RPMI7951 (cell line): ENCODE data around the gene GOLGA8K. TPM values are rescaled to one million over a fixed set of nuclear protein-coding genes. Genes with fewer than 3 reads are reported as not detected.
"Not testable (repeated sequence)": the region's sequence is repeated elsewhere in the genome, so short reads cannot be mapped to it uniquely, and the experiment has no call there.

Source experiments
- DNase-seq: peaks from one replicate; pipeline ENCODE4 v3.0.0-alpha.2; 2012; ENCODE audit warnings: low read depth
- total RNA-seq: library from RNA; depleted of rRNA; stranded (reverse); fragments of >200 nt; shearing (Covaris generic); gene quantifications from 2 replicates; pipeline ENCODE4 v1.2.3, GENCODE V29; 2014; rRNA removed

GOLGA8K gene, protein sequence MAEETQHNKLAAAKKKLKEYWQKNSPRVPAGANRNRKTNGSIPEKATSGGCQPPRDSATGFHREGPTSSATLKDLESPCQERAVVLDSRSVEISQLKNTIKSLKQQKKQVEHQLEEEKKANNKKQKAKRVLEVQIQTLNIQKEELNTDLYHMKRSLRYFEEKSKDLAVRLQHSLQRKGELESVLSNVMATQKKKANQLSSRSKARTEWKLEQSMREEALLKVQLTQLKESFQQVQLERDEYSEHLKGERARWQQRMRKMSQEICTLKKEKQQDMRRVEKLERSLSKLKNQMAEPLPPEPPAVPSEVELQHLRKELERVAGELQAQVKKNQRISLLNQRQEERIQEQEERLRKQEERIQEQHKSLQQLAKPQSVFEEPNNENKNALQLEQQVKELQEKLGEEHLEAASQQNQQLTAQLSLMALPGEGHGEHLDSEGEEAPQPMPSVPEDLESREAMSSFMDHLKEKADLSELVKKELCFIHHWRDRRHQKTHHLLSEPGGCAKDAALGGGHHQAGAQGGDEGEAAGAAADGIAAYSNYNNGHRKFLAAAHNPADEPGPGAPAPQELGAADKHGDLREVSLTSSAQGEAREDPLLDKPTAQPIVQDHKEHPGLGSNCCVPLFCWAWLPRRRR
- 0.12 TPM in 1 of 2 replicates, not detected in the other for total RNA-seq

DNA sequence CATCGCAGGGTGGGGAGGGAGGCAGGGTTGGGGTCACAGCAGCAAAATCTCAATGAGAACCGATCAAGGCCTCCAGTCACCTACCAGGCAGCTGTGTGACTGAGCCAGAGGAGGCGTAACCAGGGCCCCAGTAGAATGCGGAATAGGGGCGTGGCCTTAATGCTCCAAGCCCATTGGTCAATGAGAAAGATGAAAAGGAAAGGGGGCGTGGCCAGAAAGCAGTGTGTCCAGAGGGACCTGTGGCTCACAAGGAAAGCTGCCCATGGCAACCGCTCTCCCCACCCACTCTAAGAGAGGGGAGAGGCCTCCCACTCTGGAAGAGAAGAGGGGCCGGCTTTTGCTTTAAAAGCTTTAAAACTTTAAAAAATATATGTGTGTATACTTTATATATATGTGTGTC, at the start of gene GOLGA8K:
Gene GOLGA8K, minus strand, starts transcription at position 101 of the 400 bp plus-strand sequence. Its CDS starts 98 bp downstream, at position 3.
- DNase-seq, result not testable (repeated sequence)

- not testable (repeated sequence) for DNase-seq
These were observed 37.4 kb upstream of the GOLGA8K start for GRCh38 chr15:32440445-32440977.

DNA sequence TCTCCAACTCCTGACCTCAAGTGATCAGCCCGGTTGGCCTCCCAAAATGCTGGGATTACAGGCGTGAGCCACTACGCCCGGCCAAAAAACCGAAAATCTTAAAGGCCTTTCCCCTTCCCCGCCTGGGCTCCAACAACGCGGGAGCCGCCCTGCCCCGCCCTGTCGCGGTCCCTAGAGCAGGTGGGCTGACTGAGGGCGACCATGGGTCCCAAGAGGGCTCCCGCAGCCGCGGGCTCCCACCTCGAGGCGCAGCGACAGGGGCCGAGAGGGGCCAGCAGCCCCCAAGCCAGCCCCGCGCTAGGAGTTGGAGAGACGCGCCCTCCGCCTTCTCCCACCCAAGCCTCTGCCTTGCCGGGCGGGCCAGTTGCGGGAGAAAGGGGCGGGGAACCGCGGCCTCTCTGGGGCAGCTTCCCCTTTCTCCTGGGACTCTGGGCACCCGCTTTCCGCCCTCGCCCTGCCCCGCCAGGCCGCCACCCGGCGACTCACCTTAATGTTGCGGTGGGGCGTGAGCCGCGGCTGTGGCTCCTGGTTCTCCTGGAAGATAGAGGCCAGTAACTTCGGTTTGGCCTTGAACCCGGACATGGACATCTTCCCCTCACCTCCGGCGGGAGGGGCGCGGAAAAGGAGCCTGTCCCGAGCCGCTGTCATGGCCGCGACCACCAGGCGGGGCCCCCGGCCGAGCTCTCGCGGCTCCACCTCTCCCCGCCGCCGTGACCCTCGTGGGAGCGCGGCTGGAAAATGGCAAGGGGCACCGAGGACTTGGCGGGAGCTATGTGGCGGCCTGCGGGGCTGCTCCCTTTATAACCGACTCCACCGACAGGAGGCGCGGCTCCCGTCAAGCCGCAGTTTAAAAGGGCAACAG, 31.2 kb upstream of the GOLGA8K start:
- not testable (repeated sequence) for DNase-seq

- DNase-seq, result not testable (repeated sequence)
These were observed 24.5 kb upstream of the GOLGA8K start for GRCh38 chr15:32427635-32428034.

DNA sequence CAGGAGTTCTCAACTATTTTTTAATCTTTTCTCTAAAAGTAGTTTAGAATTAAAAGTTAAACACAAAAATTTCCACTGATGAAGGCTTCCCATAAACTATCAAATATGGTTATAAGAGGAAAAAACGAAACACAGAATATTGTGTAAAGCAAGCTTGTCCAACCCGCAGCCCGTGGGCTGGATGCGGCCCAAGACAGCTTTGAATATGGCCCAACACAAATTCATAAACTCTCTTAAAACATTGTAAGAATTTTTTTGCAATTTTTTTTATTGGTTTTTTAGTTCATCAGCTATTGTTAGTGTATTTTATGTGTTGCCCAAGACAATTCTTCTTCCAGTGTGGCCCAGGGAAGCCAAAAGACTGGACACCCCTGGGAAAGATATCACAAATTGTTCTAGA, 23.4 kb upstream of the GOLGA8K start:
- DNase-seq, result not testable (repeated sequence)

GRCh38 chr15:32407903-32408302, 4.8 kb upstream of the GOLGA8K start:
- DNase-seq, result not testable (repeated sequence)

DNA sequence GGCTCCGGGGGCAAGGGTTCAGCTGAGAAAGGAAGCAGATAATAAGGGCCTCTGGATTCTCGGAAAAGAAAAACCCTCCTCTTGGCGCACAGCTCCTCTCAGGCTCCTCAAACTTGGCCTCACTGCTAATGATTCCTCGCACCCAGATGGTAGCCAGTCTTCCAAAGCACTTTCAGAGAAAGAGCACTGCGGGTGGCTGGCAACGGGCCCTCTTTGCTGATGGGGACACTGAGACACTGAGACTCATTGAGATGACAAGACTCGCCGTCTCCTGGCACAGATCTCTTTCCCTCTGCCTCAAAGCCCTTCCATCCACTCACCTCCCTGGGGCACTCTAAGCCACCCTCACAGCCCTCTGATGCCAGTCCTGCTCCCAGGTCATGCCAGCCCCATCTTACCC, 6.6 kb downstream of the GOLGA8K start:
- not testable (repeated sequence) for DNase-seq

GRCh38 chr15:32394745-32395144, 8.3 kb downstream of the GOLGA8K start:
- DNase-seq, result not testable (repeated sequence)

- DNase-seq, result not testable (repeated sequence)
These were observed 14.9 kb downstream of the GOLGA8K start for GRCh38 chr15:32388050-32388648.

DNA sequence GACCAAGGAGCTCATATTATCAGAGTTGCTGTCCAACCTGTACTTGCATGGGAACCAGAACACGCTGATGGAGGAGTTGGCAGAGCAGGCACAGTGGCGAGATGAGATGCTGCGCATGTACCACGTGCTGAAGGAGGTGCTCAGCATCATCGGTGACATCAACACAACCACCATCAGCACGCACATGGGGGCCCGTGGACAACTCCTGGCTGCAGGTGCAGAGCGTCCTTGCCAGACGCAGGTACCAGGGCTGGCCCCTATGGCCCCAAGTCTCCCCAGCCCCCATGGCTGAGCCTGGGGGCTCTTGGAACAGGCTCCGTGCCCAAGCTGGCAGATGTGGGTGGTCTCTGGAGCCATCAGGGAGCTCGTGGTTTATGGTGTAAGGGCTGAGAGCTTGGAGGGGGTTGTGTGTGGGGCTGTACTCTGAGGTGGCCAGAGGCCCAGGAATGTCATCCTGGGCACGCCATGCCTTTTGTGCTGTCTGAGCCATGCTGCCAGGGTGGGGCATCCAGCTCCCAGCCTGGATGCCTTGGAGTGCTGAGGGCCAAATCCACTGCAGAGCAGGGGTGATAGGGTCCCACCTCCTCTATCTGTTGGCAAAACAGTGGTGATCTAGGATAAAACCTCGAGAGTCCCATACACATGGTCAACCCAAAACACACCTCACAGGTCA, 17.1 kb downstream of the GOLGA8K start:
- not testable (repeated sequence) for DNase-seq

DNA sequence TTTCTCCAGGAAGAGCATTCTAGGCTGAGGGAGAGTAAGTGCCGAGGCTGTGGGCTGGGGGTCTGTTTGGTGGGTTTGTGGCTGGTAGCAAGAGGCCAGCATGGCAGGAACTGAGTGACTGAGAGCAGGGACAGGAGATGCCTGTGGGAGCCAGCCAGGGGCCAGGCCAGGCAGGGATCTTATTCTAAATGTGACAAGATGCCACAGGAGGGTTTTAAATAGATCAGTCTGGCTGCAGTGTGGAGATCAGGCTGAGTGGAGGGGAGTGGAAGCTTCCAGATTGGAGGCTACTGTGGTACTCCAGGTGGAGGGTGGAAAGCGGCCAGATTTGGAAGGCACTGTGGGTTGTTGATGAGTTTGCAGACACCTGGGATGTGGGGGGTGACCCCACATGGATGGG, 28.9 kb downstream of the GOLGA8K start:
- not testable (repeated sequence) for DNase-seq

DNA sequence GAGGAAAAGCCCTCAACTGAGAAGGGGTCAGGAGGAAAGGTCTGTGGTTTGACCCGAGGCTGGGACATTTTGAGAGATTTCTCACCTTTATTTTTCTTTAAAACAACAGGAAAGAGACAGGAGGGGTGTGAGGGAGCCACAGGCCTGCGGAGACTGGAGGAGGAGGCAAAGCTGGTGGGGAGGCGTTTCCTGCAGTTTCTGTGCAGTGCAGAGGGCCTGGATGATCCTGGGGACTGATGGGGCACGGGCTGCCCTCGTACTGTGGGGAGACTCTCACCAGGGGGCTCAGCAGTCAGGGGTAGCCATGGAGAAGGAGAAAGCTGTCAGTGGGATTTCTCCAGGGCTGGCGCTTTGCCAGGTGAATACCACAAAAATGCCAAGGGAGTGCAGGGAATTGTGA, 29.4 kb downstream of the GOLGA8K start:
- DNase-seq, result not testable (repeated sequence)

- DNase-seq, result not testable (repeated sequence)
These were observed 31.0 kb downstream of the GOLGA8K start for GRCh38 chr15:32372075-32372474.

- DNase-seq, result not testable (repeated sequence)
These were observed 32.6 kb downstream of the GOLGA8K start for GRCh38 chr15:32370526-32370925.

- not testable (repeated sequence) for DNase-seq
These were observed 33.0 kb downstream of the GOLGA8K start for GRCh38 chr15:32370064-32370463.

- not testable (repeated sequence) for DNase-seq
These were observed 36.6 kb downstream of the GOLGA8K start for GRCh38 chr15:32366492-32366891.

DNA sequence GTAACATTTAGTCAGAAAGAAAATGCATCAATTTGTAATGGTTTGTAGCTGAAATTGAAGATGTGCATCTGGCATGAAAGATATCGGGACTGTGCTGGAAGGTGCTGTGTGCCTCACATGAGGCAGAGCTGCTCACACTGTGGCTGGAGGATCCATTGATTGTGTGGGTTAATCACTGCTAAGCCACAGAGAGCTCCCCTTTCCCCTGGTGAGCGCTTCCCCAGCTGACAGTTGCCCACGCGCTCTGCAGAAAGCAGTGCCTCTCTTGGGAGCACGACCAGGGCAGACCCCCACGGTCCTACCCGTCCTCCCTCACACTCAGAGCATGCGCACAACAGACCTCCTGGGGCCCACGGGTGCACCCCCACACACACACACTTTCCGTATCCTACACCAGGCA, 37.1 kb downstream of the GOLGA8K start:
- not testable (repeated sequence) for DNase-seq

GRCh38 chr15:32364944-32365343, 38.1 kb downstream of the GOLGA8K start:
- not testable (repeated sequence) for DNase-seq

- DNase-seq, result not testable (repeated sequence)
These were observed 39.6 kb downstream of the GOLGA8K start for GRCh38 chr15:32363449-32363848.

GRCh38 chr15:32361662-32362061, 41.4 kb downstream of the GOLGA8K start:
- not testable (repeated sequence) for DNase-seq
